BJ (cell line): Measurements from ENCODE around the gene EGFR. TPM values are rescaled to one million over a fixed set of nuclear protein-coding genes. Genes with fewer than 3 reads are reported as not detected.

Experiments used
- CTCF ChIA-PET: fragments of 350-600 bp; formaldehyde crosslinking; extraction: SDS; loops from one replicate; lab custom pipeline; 2021; ENCODE audit warnings: antibody characterized with exemption, inconsistent platforms; lab: Yijun Ruan, JAX
- POLR2A ChIA-PET: fragments of 300-600 bp; sonication (Branson Sonifier 250); formaldehyde crosslinking; extraction: SDS; loops from one replicate; lab custom pipeline; 2021; ENCODE audit warnings: antibody characterized with exemption; lab: Charles Lee
- DNase-seq: peaks from one replicate; pipeline ENCODE4 v3.0.0-alpha.2; 2011; ENCODE audit warnings: low read depth
- H3K27me3 ChIP-seq: 2 replicates; pipeline ENCODE4 v1.6.0; 2011; ENCODE audit warnings: low read length; ENCODE audit not compliant: control insufficient read depth, insufficient read depth
- H3K36me3 ChIP-seq: 2 replicates; pipeline ENCODE4 v1.5.1; 2011; ENCODE audit warnings: low read length; ENCODE audit not compliant: control insufficient read depth, insufficient read depth
- H3K4me3 ChIP-seq: 2 replicates; pipeline ENCODE4 v1.5.1; 2011; ENCODE audit warnings: low read depth, mild to moderate bottlenecking, control low read depth, low read length
- polyA plus RNA-seq: library from polyadenylated mRNA; depleted of rRNA; stranded (reverse); fragments of >200 nt; gene quantifications from 2 replicates; pipeline ENCODE4 v1.2.3, GENCODE V29; 2011
- TF ChIP-seq, protein P1 (sequence below): IDR thresholded peaks from 2 replicates; pipeline ENCODE4 v1.5.1; 2011; ENCODE audit warnings: low read depth, mild to moderate bottlenecking, control low read depth, inconsistent platforms, low read length, moderate library complexity; ENCODE audit not compliant: insufficient read depth

The EGFR gene
- polyA plus RNA-seq, 1 experiment, result 34.0 TPM

GRCh38 chr7:55053651-55054571 lies 35.1 kb downstream of the EGFR start:
- TF ChIP-seq, protein P1, sequence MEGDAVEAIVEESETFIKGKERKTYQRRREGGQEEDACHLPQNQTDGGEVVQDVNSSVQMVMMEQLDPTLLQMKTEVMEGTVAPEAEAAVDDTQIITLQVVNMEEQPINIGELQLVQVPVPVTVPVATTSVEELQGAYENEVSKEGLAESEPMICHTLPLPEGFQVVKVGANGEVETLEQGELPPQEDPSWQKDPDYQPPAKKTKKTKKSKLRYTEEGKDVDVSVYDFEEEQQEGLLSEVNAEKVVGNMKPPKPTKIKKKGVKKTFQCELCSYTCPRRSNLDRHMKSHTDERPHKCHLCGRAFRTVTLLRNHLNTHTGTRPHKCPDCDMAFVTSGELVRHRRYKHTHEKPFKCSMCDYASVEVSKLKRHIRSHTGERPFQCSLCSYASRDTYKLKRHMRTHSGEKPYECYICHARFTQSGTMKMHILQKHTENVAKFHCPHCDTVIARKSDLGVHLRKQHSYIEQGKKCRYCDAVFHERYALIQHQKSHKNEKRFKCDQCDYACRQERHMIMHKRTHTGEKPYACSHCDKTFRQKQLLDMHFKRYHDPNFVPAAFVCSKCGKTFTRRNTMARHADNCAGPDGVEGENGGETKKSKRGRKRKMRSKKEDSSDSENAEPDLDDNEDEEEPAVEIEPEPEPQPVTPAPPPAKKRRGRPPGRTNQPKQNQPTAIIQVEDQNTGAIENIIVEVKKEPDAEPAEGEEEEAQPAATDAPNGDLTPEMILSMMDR, result peak; percentile 20; the same call in 1 of the 2 replicates
- H3K36me3 ChIP-seq, result no peaks in the 10 kb centered on the region
- H3K4me3 ChIP-seq, result no peak overlapping the region
- POLR2A ChIA-PET, result no interaction called here
- no peaks in the 10 kb centered on the region for H3K27me3 ChIP-seq
- no peak for DNase-seq
- CTCF ChIA-PET, result interaction anchor here (1.0 to 4.6 kb wide), 7 partner anchors 9 to 313 kb away, joined by 3 to 34 read pairs (median 5); no protein-coding TSS in a partner anchor

DNA sequence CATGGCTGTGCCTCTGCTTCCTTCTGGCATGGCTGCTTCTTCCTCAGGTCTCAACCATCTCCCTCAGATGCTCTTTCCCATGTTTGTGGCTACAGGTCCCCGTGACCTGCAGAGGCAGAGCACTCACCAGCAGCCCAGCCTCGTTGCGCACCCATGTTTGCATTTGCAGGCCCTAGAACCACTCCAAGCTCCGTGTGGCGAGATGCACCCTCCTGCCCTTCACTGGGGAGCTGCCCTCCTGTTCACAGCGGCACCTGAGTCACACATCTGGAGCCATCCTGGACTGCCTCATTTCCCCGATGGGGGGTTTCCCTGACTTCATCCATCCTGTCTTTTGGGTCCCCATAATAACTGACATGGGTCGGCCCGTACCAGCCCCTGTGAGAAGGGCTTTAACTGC lies 35.9 kb downstream of the EGFR start:
- Histone ChIP-seq H3K36me3 (no peaks in the 10 kb centered on the region), H3K4me3 (no peak overlapping the region), H3K27me3 (no peaks in the 10 kb centered on the region)
- TF ChIP-seq, protein P1, result no peak
- POLR2A ChIA-PET, result no interaction called here
- CTCF ChIA-PET, result interaction anchor here (1.0 to 2.3 kb wide), 5 partner anchors 9 to 200 kb away, joined by 3 to 11 read pairs (median 5); no protein-coding TSS in a partner anchor
- DNase-seq, result no peak

- no peaks in the 10 kb centered on the region for H3K36me3 ChIP-seq
- CTCF ChIA-PET, result interaction anchor here (1.4 kb wide), 1 partner anchor 8 kb away, joined by 4 read pairs; no protein-coding TSS in a partner anchor
Observed at GRCh38 chr7:55055479-55055878, 36.7 kb downstream of the EGFR start.

GRCh38 chr7:55056068-55056467 lies 37.3 kb downstream of the EGFR start:
- Histone ChIP-seq H3K27me3 (no peaks in the 10 kb centered on the region), H3K36me3 (no peaks in the 10 kb centered on the region), H3K4me3 (no peak overlapping the region)
- TF ChIP-seq, protein P1, result no peak
- CTCF ChIA-PET, result interaction anchor here (1.3 to 1.5 kb wide), 3 partner anchors 13 to 283 kb away, joined by 3 to 4 read pairs (median 3); no protein-coding TSS in a partner anchor
- DNase-seq, result no peak
- POLR2A ChIA-PET, result interaction anchor here (0.6 to 0.7 kb wide), 3 partner anchors 11 to 515 kb away, joined by 3 to 4 read pairs (median 3); no protein-coding TSS in a partner anchor

More at GRCh38 chr7:55055479-55055878, 36.7 kb downstream of the EGFR start:
- DNase-seq, result no peak
- Histone ChIP-seq H3K4me3 (no peak overlapping the region), H3K27me3 (no peaks in the 10 kb centered on the region)
- POLR2A ChIA-PET, result no interaction called here
- TF ChIP-seq, protein P1, result no peak
